K562 (cell line): ENCODE measurements around the gene FSTL4.

ENCODE experiments used
- SRF ChIP-seq, 2 experiments: fragments of 250-450, 450-650 bp in 1 of 2; sonication (Bioruptor Pico) in 1 of 2; sonication (generic) in 1 of 2; formaldehyde crosslinking; IDR thresholded peaks; 2 replicates each; pipeline versions ENCODE4 v1.5.0 to v1.5.1; 2020 to 2022; ENCODE audit warnings: mild to moderate bottlenecking in 1 of 2, missing genetic modification reagents in 1 of 2
- TF ChIP-seq, protein P1 (sequence below), 3 experiments: IDR thresholded peaks in 2 of 3; conservative IDR thresholded peaks in 1 of 3; 2 replicates each; pipeline ENCODE4 v1.5.1; 2011 to 2012; ENCODE audit warnings: low read length in 3 of 3, mild to moderate bottlenecking in 3 of 3, control low read depth in 2 of 3, improper control_type of control experiment in 1 of 3, inconsistent platforms in 1 of 3, low read depth in 1 of 3, mixed read lengths in 1 of 3, moderate library complexity in 1 of 3; ENCODE audit not compliant: insufficient read depth in 2 of 3
- TF ChIP-seq, protein P2 (sequence below): conservative IDR thresholded peaks from 2 replicates; pipeline ENCODE4 v1.6.1; 2011; ENCODE audit warnings: low read depth, mild to moderate bottlenecking, low read length; ENCODE audit not compliant: control insufficient read depth

DNA sequence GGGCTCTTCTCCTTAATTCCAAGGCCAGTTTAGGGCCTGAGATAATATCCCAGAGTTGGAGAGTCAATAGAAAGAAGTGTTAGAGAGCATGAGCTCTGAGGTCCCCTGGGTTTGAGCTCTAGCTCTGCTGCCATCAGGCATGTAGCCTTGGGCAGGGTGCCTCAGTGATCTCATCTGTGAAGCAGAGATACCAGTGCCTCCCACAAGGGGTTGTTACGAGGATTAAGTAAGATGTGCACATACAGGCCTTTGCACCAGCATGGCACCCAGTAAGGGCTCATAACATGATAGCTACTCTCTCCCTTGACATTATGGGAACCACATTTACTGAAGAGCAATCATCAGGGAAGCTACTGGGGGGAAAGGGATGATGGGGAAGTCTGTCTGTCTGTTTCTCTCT is 294.8 kb downstream of the FSTL4 start:
- no peak for TF ChIP-seq SRF (CRISPR knock-in tag; IDR thresholded peaks at IDR 0.05)
- TF ChIP-seq, protein P1, sequence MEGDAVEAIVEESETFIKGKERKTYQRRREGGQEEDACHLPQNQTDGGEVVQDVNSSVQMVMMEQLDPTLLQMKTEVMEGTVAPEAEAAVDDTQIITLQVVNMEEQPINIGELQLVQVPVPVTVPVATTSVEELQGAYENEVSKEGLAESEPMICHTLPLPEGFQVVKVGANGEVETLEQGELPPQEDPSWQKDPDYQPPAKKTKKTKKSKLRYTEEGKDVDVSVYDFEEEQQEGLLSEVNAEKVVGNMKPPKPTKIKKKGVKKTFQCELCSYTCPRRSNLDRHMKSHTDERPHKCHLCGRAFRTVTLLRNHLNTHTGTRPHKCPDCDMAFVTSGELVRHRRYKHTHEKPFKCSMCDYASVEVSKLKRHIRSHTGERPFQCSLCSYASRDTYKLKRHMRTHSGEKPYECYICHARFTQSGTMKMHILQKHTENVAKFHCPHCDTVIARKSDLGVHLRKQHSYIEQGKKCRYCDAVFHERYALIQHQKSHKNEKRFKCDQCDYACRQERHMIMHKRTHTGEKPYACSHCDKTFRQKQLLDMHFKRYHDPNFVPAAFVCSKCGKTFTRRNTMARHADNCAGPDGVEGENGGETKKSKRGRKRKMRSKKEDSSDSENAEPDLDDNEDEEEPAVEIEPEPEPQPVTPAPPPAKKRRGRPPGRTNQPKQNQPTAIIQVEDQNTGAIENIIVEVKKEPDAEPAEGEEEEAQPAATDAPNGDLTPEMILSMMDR (IDR thresholded peaks at IDR 0.05 in 2 of 3, conservative IDR thresholded peaks at IDR 0.05 in 1 of 3; ENCODE audit: insufficient read depth in 2 of 3, low read depth in 1 of 3, low read length in 3 of 3): no peak
- TF ChIP-seq, protein P2, sequence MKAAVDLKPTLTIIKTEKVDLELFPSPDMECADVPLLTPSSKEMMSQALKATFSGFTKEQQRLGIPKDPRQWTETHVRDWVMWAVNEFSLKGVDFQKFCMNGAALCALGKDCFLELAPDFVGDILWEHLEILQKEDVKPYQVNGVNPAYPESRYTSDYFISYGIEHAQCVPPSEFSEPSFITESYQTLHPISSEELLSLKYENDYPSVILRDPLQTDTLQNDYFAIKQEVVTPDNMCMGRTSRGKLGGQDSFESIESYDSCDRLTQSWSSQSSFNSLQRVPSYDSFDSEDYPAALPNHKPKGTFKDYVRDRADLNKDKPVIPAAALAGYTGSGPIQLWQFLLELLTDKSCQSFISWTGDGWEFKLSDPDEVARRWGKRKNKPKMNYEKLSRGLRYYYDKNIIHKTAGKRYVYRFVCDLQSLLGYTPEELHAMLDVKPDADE: no peak
